H9 (cell line): ENCODE measurements around the gene MORC2. TPM values are rescaled to one million over a fixed set of nuclear protein-coding genes. Genes with fewer than 3 reads are reported as not detected.

Source experiments
- DNase-seq: peaks from one replicate; pipeline ENCODE4 v3.0.0-alpha.2; 2017
- H2AFZ ChIP-seq: one replicate; pipeline ENCODE4 v1.6.1; 2013; ENCODE audit warnings: mild to moderate bottlenecking, low read length, control low read depth, moderate library complexity
- H2AK5ac ChIP-seq: 2 replicates; pipeline ENCODE4 v1.6.1; 2013; ENCODE audit warnings: low read length, control low read depth, mixed read lengths; ENCODE audit not compliant: insufficient read length
- H2BK120ac ChIP-seq: one replicate; pipeline ENCODE4 v1.6.1; 2013; ENCODE audit warnings: low read depth, mild to moderate bottlenecking, low read length, control low read depth, inconsistent platforms; ENCODE audit not compliant: poor library complexity, severe bottlenecking
- H2BK12ac ChIP-seq: 2 replicates; pipeline ENCODE4 v1.6.1; 2013; ENCODE audit warnings: low read length, control low read depth, mixed read lengths, low read depth; ENCODE audit not compliant: insufficient read length
- H2BK15ac ChIP-seq: 2 replicates; pipeline ENCODE4 v1.6.1; 2013; ENCODE audit warnings: low read depth, low read length, control low read depth
- H2BK20ac ChIP-seq: one replicate; pipeline ENCODE4 v1.6.1; 2013; ENCODE audit warnings: low read depth, mild to moderate bottlenecking, low read length, control low read depth, inconsistent platforms; ENCODE audit not compliant: poor library complexity, severe bottlenecking
- H2BK5ac ChIP-seq: 2 replicates; pipeline ENCODE4 v1.6.1; 2013; ENCODE audit warnings: low read length, control low read depth, mixed read lengths; ENCODE audit not compliant: insufficient read length
- H3K14ac ChIP-seq: 2 replicates; pipeline ENCODE4 v1.6.1; 2013; ENCODE audit warnings: low read length, control low read depth; ENCODE audit not compliant: insufficient read depth
- H3K18ac ChIP-seq: 2 replicates; pipeline ENCODE4 v1.6.1; 2013; ENCODE audit warnings: low read depth, mild to moderate bottlenecking, mixed read lengths, low read length, control low read depth; ENCODE audit not compliant: insufficient read length
- H3K23ac ChIP-seq: 2 replicates; pipeline ENCODE4 v1.6.1; 2013; ENCODE audit warnings: low read length, control low read depth, mixed read lengths, low read depth; ENCODE audit not compliant: insufficient read length
- H3K23me2 ChIP-seq: 2 replicates; pipeline ENCODE4 v1.6.1; 2013; ENCODE audit warnings: low read depth, mild to moderate bottlenecking, mixed read lengths, low read length, control low read depth; ENCODE audit not compliant: insufficient read length, poor library complexity, severe bottlenecking
- H3K27ac ChIP-seq: 2 replicates; pipeline ENCODE4 v1.5.1; 2013; ENCODE audit warnings: low read length, control low read depth, mixed read lengths, low read depth; ENCODE audit not compliant: insufficient read length
- H3K27me3 ChIP-seq: 2 replicates; pipeline ENCODE4 v1.6.1; 2013; ENCODE audit warnings: low read length, control low read depth, inconsistent platforms; ENCODE audit not compliant: insufficient read depth
- H3K4ac ChIP-seq: 2 replicates; pipeline ENCODE4 v1.6.1; 2013; ENCODE audit warnings: low read depth, mild to moderate bottlenecking, control low read depth, inconsistent platforms, low read length, moderate library complexity
- H3K4me1 ChIP-seq: 2 replicates; pipeline ENCODE4 v1.6.1; 2013; ENCODE audit warnings: low read length, control low read depth, inconsistent platforms; ENCODE audit not compliant: insufficient read depth
- H3K4me2 ChIP-seq: 2 replicates; pipeline ENCODE4 v1.6.1; 2013; ENCODE audit warnings: low read length, control low read depth, mixed read lengths; ENCODE audit not compliant: insufficient read length, insufficient read depth
- H3K56ac ChIP-seq: 2 replicates; pipeline ENCODE4 v1.6.1; 2013; ENCODE audit warnings: low read depth, mild to moderate bottlenecking, mixed read lengths, low read length, control low read depth; ENCODE audit not compliant: insufficient read length
- H3K79me1 ChIP-seq: 2 replicates; pipeline ENCODE4 v1.6.1; 2013; ENCODE audit warnings: low read depth, mild to moderate bottlenecking, moderate library complexity, low read length, control low read depth, inconsistent platforms; ENCODE audit not compliant: insufficient read depth, poor library complexity, severe bottlenecking
- H3K79me2 ChIP-seq: 2 replicates; pipeline ENCODE4 v1.6.1; 2013; ENCODE audit warnings: low read length, control low read depth, inconsistent platforms; ENCODE audit not compliant: insufficient read depth
- H3K9ac ChIP-seq: 2 replicates; pipeline ENCODE4 v1.6.1; 2013; ENCODE audit warnings: low read length, control low read depth, mixed read lengths; ENCODE audit not compliant: insufficient read length; ENCODE audit errors: extremely low read depth
- H3K9me3 ChIP-seq: one replicate; pipeline ENCODE4 v1.6.1; 2013; ENCODE audit warnings: low read depth, low read length, inconsistent platforms; ENCODE audit not compliant: control insufficient read depth
- H3T11ph ChIP-seq: one replicate; pipeline ENCODE4 v1.6.1; 2013; ENCODE audit warnings: mild to moderate bottlenecking, low read length, control low read depth, inconsistent platforms
- H4K20me1 ChIP-seq: one replicate; pipeline ENCODE4 v1.6.1; 2013; ENCODE audit not compliant: control insufficient read depth, insufficient read length, insufficient read depth
- H4K5ac ChIP-seq: 2 replicates; pipeline ENCODE4 v1.6.1; 2013; ENCODE audit warnings: low read depth, mild to moderate bottlenecking, mixed read lengths, low read length, control low read depth; ENCODE audit not compliant: insufficient read length
- H4K8ac ChIP-seq: replicated peaks from 2 replicates; pipeline ENCODE4 v1.6.1; 2013; ENCODE audit warnings: low read length, control low read depth, mixed read lengths, low read depth; ENCODE audit not compliant: insufficient read length
- H4K91ac ChIP-seq: 2 replicates; pipeline ENCODE4 v1.6.1; 2013; ENCODE audit warnings: low read depth, mild to moderate bottlenecking, moderate library complexity, mixed read lengths, low read length, control low read depth; ENCODE audit not compliant: insufficient read length
- H3K27ac Mint-ChIP-seq, 3 experiments: 2 replicates in 2 of 3; 3 replicates in 1 of 3; pipeline ENCODE4 v1.8.0; 2020 to 2021; ENCODE audit warnings: mixed read lengths in 3 of 3, mild to moderate bottlenecking in 1 of 3, moderate library complexity in 1 of 3
- H3K27me3 Mint-ChIP-seq: 2 replicates; pipeline ENCODE4 v1.8.0; 2021; ENCODE audit warnings: low read depth, mild to moderate bottlenecking, moderate library complexity, mixed read lengths
- H3K36me3 Mint-ChIP-seq, 3 experiments: 2 replicates in 2 of 3; 3 replicates in 1 of 3; pipeline ENCODE4 v1.8.0; 2020 to 2021; ENCODE audit warnings: low read depth in 3 of 3, mixed read lengths in 3 of 3; ENCODE audit not compliant: insufficient read depth in 1 of 3
- H3K4me1 Mint-ChIP-seq, 2 experiments: 2 replicates each; pipeline ENCODE4 v1.8.0; 2020; ENCODE audit warnings: mixed read lengths in 2 of 2
- H3K4me3 Mint-ChIP-seq, 2 experiments: 2 replicates in 1 of 2; 3 replicates in 1 of 2; pipeline ENCODE4 v1.8.0; 2020 to 2021; ENCODE audit warnings: mild to moderate bottlenecking in 2 of 2, mixed read lengths in 2 of 2, moderate library complexity in 1 of 2
- H3K9me3 Mint-ChIP-seq, 2 experiments: 2 replicates in 1 of 2; 3 replicates in 1 of 2; pipeline ENCODE4 v1.8.0; 2020; ENCODE audit warnings: mild to moderate bottlenecking in 2 of 2, mixed read lengths in 2 of 2, moderate library complexity in 1 of 2
- WGBS: extraction: QIAGEN DNeasy Blood & Tissue Kit; methylation state at CpG from one replicate; pipeline ENCODE4 v1.1.7; 2013; ENCODE audit warnings: missing lambda C conversion rate, low lambda C conversion rate, mixed read lengths; ENCODE audit not compliant: insufficient read length; ENCODE audit errors: extremely low coverage; 5-methylcytosine and 5-hydroxymethylcytosine counted together
- total RNA-seq: library from RNA; stranded (reverse); gene quantifications from 2 replicates; pipeline ENCODE4 v1.2.1, GENCODE V29; 2021
- TF ChIP-seq, protein P1 (sequence below): fragments of 200-600 bp; sonication (generic); conservative IDR thresholded peaks from 3 replicates; pipeline ENCODE4 v1.8.0; 2021; ENCODE audit warnings: antibody characterized with exemption, mild to moderate bottlenecking

MORC2 gene
- total RNA-seq, 1 experiment from 2014 or later, result 37.4 TPM

DNA sequence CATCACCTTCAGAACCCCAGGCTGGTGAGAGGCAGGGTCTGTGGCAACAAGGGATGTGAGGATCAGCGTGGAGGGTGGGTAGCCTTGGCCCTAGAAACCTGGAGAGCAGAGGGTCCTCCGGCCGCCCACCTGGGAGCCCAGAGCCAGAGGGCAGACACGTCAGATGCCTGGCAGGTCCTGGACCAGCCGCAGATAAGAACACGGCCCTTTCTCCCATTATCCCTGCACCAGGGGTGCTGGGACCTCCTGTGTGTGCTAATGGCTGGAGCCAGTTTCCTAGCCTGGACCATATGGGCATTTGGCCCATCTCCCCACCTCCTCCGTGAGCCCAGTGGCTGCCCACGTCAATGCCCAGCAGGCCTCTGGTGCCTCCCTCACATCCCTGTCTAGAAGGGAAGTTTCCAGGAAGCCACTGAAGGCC lies 88.4 kb downstream of the MORC2 start:
- Histone ChIP-seq H3K23me2 (no peaks in the 10 kb centered on the region), H3K4ac (no peak overlapping the region), H4K91ac (no peak overlapping the region), H2AK5ac (no peak overlapping the region), H3K27ac (no peak overlapping the region), H3K23ac (no peak overlapping the region), H2BK120ac (no peak overlapping the region), H2BK5ac (no peak overlapping the region), H2BK12ac (no peak overlapping the region), H3K9ac (no peak overlapping the region), H2BK15ac (no peak overlapping the region), H2AFZ (no peak overlapping the region), H4K5ac (no peak overlapping the region), H3K79me1 (no peaks in the 10 kb centered on the region), H4K8ac (no peak overlapping the region), H4K20me1 (no peaks in the 10 kb centered on the region), H3K4me1 (no peaks in the 10 kb centered on the region), H3T11ph (no peak overlapping the region), H3K79me2 (no peaks in the 10 kb centered on the region), H3K56ac (no peak overlapping the region), H3K18ac (no peak overlapping the region), H3K4me2 (no peak overlapping the region), H3K14ac (no peak overlapping the region), H2BK20ac (no peak overlapping the region), H3K27me3 (no peaks in the 10 kb centered on the region), H3K9me3 (no peaks in the 10 kb centered on the region)
- H3K27ac Mint-ChIP-seq, result no peak overlapping the region
- WGBS, result no CpG with 5 or more reads among the region's 8 CpGs
- peaks cover 17 to 25% of the 10 kb centered on the region in 2 experiments for H3K4me1 Mint-ChIP-seq
- H3K36me3 Mint-ChIP-seq, result no peaks in the 10 kb centered on the region
- no peak overlapping the region for H3K4me3 Mint-ChIP-seq
- DNase-seq, result no peak
- no peaks in the 10 kb centered on the region; the same call in 1 of the 2 replicates for H3K27me3 Mint-ChIP-seq
- H3K9me3 Mint-ChIP-seq, result no peaks in the 10 kb centered on the region
- TF ChIP-seq, protein P1, sequence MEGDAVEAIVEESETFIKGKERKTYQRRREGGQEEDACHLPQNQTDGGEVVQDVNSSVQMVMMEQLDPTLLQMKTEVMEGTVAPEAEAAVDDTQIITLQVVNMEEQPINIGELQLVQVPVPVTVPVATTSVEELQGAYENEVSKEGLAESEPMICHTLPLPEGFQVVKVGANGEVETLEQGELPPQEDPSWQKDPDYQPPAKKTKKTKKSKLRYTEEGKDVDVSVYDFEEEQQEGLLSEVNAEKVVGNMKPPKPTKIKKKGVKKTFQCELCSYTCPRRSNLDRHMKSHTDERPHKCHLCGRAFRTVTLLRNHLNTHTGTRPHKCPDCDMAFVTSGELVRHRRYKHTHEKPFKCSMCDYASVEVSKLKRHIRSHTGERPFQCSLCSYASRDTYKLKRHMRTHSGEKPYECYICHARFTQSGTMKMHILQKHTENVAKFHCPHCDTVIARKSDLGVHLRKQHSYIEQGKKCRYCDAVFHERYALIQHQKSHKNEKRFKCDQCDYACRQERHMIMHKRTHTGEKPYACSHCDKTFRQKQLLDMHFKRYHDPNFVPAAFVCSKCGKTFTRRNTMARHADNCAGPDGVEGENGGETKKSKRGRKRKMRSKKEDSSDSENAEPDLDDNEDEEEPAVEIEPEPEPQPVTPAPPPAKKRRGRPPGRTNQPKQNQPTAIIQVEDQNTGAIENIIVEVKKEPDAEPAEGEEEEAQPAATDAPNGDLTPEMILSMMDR, result no peak
